Measurements from ENCODE around the gene FGF12. TPM values are rescaled to one million over a fixed set of nuclear protein-coding genes. Genes with fewer than 3 reads are reported as not detected.

FGF12 gene
- total RNA-seq, 1 experiment from 2014 or later: 9.7 TPM

GRCh38 chr3:192494174-192494573, 233.2 kb downstream of the FGF12 start:
- Mint-ChIP-seq H3K36me3 (ENCODE audit: insufficient read depth, unreplicated experiment) (no peaks in the 10 kb centered on the region), H3K4me3 (ENCODE audit: low read depth, unreplicated experiment) (no peak overlapping the region), H3K4me1 (ENCODE audit: low read depth, unreplicated experiment) (peaks cover 11% of the 10 kb centered on the region), H3K27ac (ENCODE audit: unreplicated experiment) (no peak overlapping the region), H3K9me3 (ENCODE audit: low read depth, unreplicated experiment) (no peaks in the 10 kb centered on the region), H3K27me3 (ENCODE audit: unreplicated experiment) (no peaks in the 10 kb centered on the region)
- BruUV-seq (replicated peaks): no TSS peak
- intact Hi-C loops (cut with micrococcal nuclease; ENCODE audit: unreplicated experiment): no loop called here
- no peak for DNase-seq
- CTCF ChIA-PET: interaction anchor here (0.8 kb wide), 1 partner anchor 21 kb away, joined by 3 read pairs; no protein-coding TSS in a partner anchor
- TF ChIP-seq CTCF (IDR thresholded peaks at IDR 0.05; ENCODE audit: unreplicated experiment): no peak

GRCh38 chr3:192490720-192491119, 236.6 kb downstream of the FGF12 start:
- CTCF ChIA-PET: no interaction called here
- no TSS peak for BruUV-seq (replicated peaks)
- intact Hi-C loops (cut with micrococcal nuclease; ENCODE audit: unreplicated experiment): no loop called here
- Mint-ChIP-seq H3K4me3 (ENCODE audit: low read depth, unreplicated experiment) (no peak overlapping the region), H3K27me3 (ENCODE audit: unreplicated experiment) (no peaks in the 10 kb centered on the region), H3K36me3 (ENCODE audit: insufficient read depth, unreplicated experiment) (no peaks in the 10 kb centered on the region), H3K4me1 (ENCODE audit: low read depth, unreplicated experiment) (peaks cover 11% of the 10 kb centered on the region), H3K9me3 (ENCODE audit: low read depth, unreplicated experiment) (no peaks in the 10 kb centered on the region), H3K27ac (ENCODE audit: unreplicated experiment) (no peak overlapping the region)
- DNase-seq: no peak
- no peak for TF ChIP-seq CTCF (IDR thresholded peaks at IDR 0.05; ENCODE audit: unreplicated experiment)

GRCh38 chr3:192489579-192489978, 237.8 kb downstream of the FGF12 start:
- Mint-ChIP-seq H3K36me3 (ENCODE audit: insufficient read depth, unreplicated experiment) (no peaks in the 10 kb centered on the region), H3K4me1 (ENCODE audit: low read depth, unreplicated experiment) (peaks cover 10% of the 10 kb centered on the region), H3K27ac (ENCODE audit: unreplicated experiment) (no peak overlapping the region), H3K9me3 (ENCODE audit: low read depth, unreplicated experiment) (no peaks in the 10 kb centered on the region), H3K4me3 (ENCODE audit: low read depth, unreplicated experiment) (no peak overlapping the region), H3K27me3 (ENCODE audit: unreplicated experiment) (no peaks in the 10 kb centered on the region)
- no TSS peak for BruUV-seq (replicated peaks)
- CTCF ChIA-PET: no interaction called here
- no peak for TF ChIP-seq CTCF (IDR thresholded peaks at IDR 0.05; ENCODE audit: unreplicated experiment)
- intact Hi-C loops (cut with micrococcal nuclease; ENCODE audit: unreplicated experiment): no loop called here
- DNase-seq: no peak

GRCh38 chr3:192487033-192487432, 240.3 kb downstream of the FGF12 start:
- no peaks in the 10 kb centered on the region for H3K9me3 Mint-ChIP-seq (ENCODE audit: low read depth, unreplicated experiment)
- no peaks in the 10 kb centered on the region for H3K27me3 Mint-ChIP-seq (ENCODE audit: unreplicated experiment)
- no peak overlapping the region for H3K4me3 Mint-ChIP-seq (ENCODE audit: low read depth, unreplicated experiment)
- no peak overlapping the region for H3K27ac Mint-ChIP-seq (ENCODE audit: unreplicated experiment)
- H3K36me3 Mint-ChIP-seq (ENCODE audit: insufficient read depth, unreplicated experiment): no peaks in the 10 kb centered on the region
- no peak for TF ChIP-seq CTCF (IDR thresholded peaks at IDR 0.05; ENCODE audit: unreplicated experiment)
- CTCF ChIA-PET: no interaction called here
- no TSS peak for BruUV-seq (replicated peaks)
- intact Hi-C loops (cut with micrococcal nuclease; ENCODE audit: unreplicated experiment): no loop called here
- no peak for DNase-seq
- peaks cover 9% of the 10 kb centered on the region for H3K4me1 Mint-ChIP-seq (ENCODE audit: low read depth, unreplicated experiment)

Measured in Calu3 (cell line).